Spleen (tissue), 7 donors: Measurements from ENCODE around the gene NXN.

Experiments used
- CTCF ChIP-seq, 11 experiments: fragments of 200-600 bp in 7 of 11; fragments of 450-650 bp in 4 of 11; sonication (generic) in 4 of 11; IDR thresholded peaks in 8 of 11; conservative IDR thresholded peaks in 3 of 11; 1 replicate in 7 of 11; 2 replicates in 4 of 11; pipeline versions ENCODE4 v1.4.0 to v1.8.0; 2016 to 2021; ENCODE audit warnings: antibody characterized with exemption in 11 of 11, inconsistent platforms in 4 of 11, mild to moderate bottlenecking in 1 of 11
- POLR2A ChIP-seq, 3 donors: fragments of 450-650 bp; IDR thresholded peaks; one replicate each; pipeline ENCODE4 v1.5.1; 2017; ENCODE audit warnings: antibody characterized with exemption in 3 of 3, mild to moderate bottlenecking in 1 of 3
- donor health status: DM: no; HTN: no; CAD: no; lungs with moderate emphysema.
- donor health status: DM: no; HTN: no; CAD: no.
- donor health status: DM: no; HTN: no; CAD: no.

DNA sequence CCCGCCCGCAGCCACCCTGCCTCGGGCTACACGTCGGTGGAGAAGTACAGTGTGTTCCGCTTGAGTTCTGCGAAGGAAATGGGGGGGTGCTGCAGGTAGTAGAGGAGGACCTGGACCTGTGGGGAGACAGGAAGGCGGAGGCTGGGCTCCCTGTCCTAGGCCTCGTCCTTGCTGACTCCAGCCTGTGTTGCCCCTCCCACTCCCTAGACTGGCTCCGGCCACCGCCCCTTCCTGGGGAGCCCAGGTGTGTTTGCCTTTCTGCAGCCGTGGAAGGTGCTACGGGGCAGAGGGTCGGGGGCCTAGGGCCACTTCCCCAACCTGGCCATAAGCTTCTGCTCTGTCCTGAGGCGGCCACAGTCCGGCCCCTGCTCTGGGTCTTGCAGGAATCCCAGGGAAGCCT, 26.5 kb upstream of the NXN start:
- TF ChIP-seq CTCF (IDR thresholded peaks at IDR 0.05 in 8 of 11, conservative IDR thresholded peaks at IDR 0.05 in 3 of 11) (no peak), POLR2A (IDR thresholded peaks at IDR 0.05) (no peak)
